Fibroblast of upper back skin (primary cell): Measurements from ENCODE around the gene CYLD.

Experiments used
- DNase-seq: peaks from one replicate; pipeline ENCODE4 v3.0.0-alpha.2; 2013

CYLD gene

GRCh38 chr16:50711862-50712559, 29.9 kb upstream of the CYLD start:
- DNase-seq = no peak

- peak; percentile 35 for DNase-seq
Measured at GRCh38 chr16:50712560-50712898, 29.4 kb upstream of the CYLD start.

GRCh38 chr16:50712956-50713355, 28.9 kb upstream of the CYLD start:
- no peak for DNase-seq

GRCh38 chr16:50717091-50717490, 24.8 kb upstream of the CYLD start:
- no peak for DNase-seq

- DNase-seq = no peak
Measured at GRCh38 chr16:50717494-50717893, 24.4 kb upstream of the CYLD start.

- peak; percentile 58 for DNase-seq
Measured at GRCh38 chr16:50718061-50718760, 23.7 kb upstream of the CYLD start.

GRCh38 chr16:50718761-50719400, 23.0 kb upstream of the CYLD start:
- no peak for DNase-seq

GRCh38 chr16:50719401-50720337, 22.2 kb upstream of the CYLD start:
- no peak for DNase-seq

- DNase-seq = no peak
Measured at GRCh38 chr16:50721549-50722404, 20.1 kb upstream of the CYLD start.

- no peak for DNase-seq
Measured at GRCh38 chr16:50722405-50722737, 19.5 kb upstream of the CYLD start.

GRCh38 chr16:50722960-50723359, 18.9 kb upstream of the CYLD start:
- DNase-seq = no peak

- DNase-seq = no peak
Measured at GRCh38 chr16:50724306-50724705, 17.6 kb upstream of the CYLD start.

GRCh38 chr16:50731130-50731988, 10.5 kb upstream of the CYLD start:
- DNase-seq = no peak

- DNase-seq = no peak
Measured at GRCh38 chr16:50731989-50732832, 9.7 kb upstream of the CYLD start.

- DNase-seq = no peak
Measured at GRCh38 chr16:50733468-50733867, 8.4 kb upstream of the CYLD start.

GRCh38 chr16:50735629-50736122, 6.2 kb upstream of the CYLD start:
- no peak for DNase-seq

- no peak for DNase-seq
Measured at GRCh38 chr16:50736448-50736847, 5.4 kb upstream of the CYLD start.

GRCh38 chr16:50737420-50737959, 4.4 kb upstream of the CYLD start:
- DNase-seq = peak; percentile 30

GRCh38 chr16:50739031-50739430, 2.9 kb upstream of the CYLD start:
- DNase-seq = no peak

GRCh38 chr16:50740736-50741135, 1.1 kb upstream of the CYLD start:
- DNase-seq = no peak
